HL-60/S4 treated with phorbol 12-myristate 13-acetate at 8.2 ng/mL for 4 days and 3 days (cell line): Measurements from ENCODE around the gene SCO1.

Experiments used
- in situ Hi-C: fragments of 300-500 bp; cut with MboI; formaldehyde crosslinking; loops from 2 replicates; pipeline ENCODE4 v1.15.0; 2022; ENCODE audit warnings: low sequenced_read_pairs

SCO1 gene

GRCh38 chr17:10657148-10657547, 40.2 kb downstream of the SCO1 start, which contains the start of gene MYH3:
Gene MYH3 (minus strand): TSS chr17:10657309. CDS start chr17:10655064, 2,245 bp downstream.
- in situ Hi-C loops, result no loop called here

- in situ Hi-C loops, result no loop called here
Measured at GRCh38 chr17:10653987-10654386, 43.3 kb downstream of the SCO1 start.

GRCh38 chr17:10652984-10653659, 44.2 kb downstream of the SCO1 start:
- in situ Hi-C loops, result no loop called here

- in situ Hi-C loops, result no loop called here
Measured at GRCh38 chr17:10651927-10652326, 45.4 kb downstream of the SCO1 start.

GRCh38 chr17:10649602-10650001, 47.7 kb downstream of the SCO1 start:
- in situ Hi-C loops, result loop anchor here (25.0 kb wide), 1 partner anchor 737 kb away; the partner anchor contains the start of gene RCVRN

GRCh38 chr17:10648956-10649355, 48.4 kb downstream of the SCO1 start:
- in situ Hi-C loops, result loop anchor here (25.0 kb wide), 1 partner anchor 737 kb away; the partner anchor contains the start of gene RCVRN

- in situ Hi-C loops, result loop anchor here (25.0 kb wide), 1 partner anchor 736 kb away; the partner anchor contains the start of gene RCVRN
Measured at GRCh38 chr17:10648381-10648780, 49.0 kb downstream of the SCO1 start.

GRCh38 chr17:10646392-10646990, 50.8 kb downstream of the SCO1 start:
- in situ Hi-C loops, result loop anchor here (25.0 kb wide), 1 partner anchor 734 kb away; the partner anchor contains the start of gene RCVRN

- in situ Hi-C loops, result loop anchor here (25.0 kb wide), 1 partner anchor 728 kb away; the partner anchor contains the start of gene RCVRN
Measured at GRCh38 chr17:10640475-10640874, 56.9 kb downstream of the SCO1 start.

- in situ Hi-C loops, result loop anchor here (25.0 kb wide), 1 partner anchor 726 kb away; the partner anchor contains the start of gene RCVRN
Measured at GRCh38 chr17:10638151-10638550, 59.2 kb downstream of the SCO1 start.

GRCh38 chr17:10635290-10635689, 62.0 kb downstream of the SCO1 start:
- in situ Hi-C loops, result loop anchor here (25.0 kb wide), 1 partner anchor 723 kb away; the partner anchor contains the start of gene RCVRN

- in situ Hi-C loops, result loop anchor here (25.0 kb wide), 1 partner anchor 722 kb away; the partner anchor contains the start of gene RCVRN
Measured at GRCh38 chr17:10633738-10634379, 63.5 kb downstream of the SCO1 start.

GRCh38 chr17:10631701-10632100, 65.6 kb downstream of the SCO1 start:
- in situ Hi-C loops, result loop anchor here (25.0 kb wide), 1 partner anchor 719 kb away; the partner anchor contains the start of gene RCVRN

GRCh38 chr17:10631048-10631700, 66.2 kb downstream of the SCO1 start:
- in situ Hi-C loops, result loop anchor here (25.0 kb wide), 1 partner anchor 719 kb away; the partner anchor contains the start of gene RCVRN

- in situ Hi-C loops, result loop anchor here (25.0 kb wide), 1 partner anchor 717 kb away; the partner anchor contains the start of gene RCVRN
Measured at GRCh38 chr17:10629706-10630105, 67.6 kb downstream of the SCO1 start.

GRCh38 chr17:10628756-10629155, 68.6 kb downstream of the SCO1 start:
- in situ Hi-C loops, result loop anchor here (25.0 kb wide), 1 partner anchor 716 kb away; the partner anchor contains the start of gene RCVRN

- in situ Hi-C loops, result loop anchor here (25.0 kb wide), 1 partner anchor 714 kb away; the partner anchor contains the start of gene RCVRN
Measured at GRCh38 chr17:10626390-10626789, 70.9 kb downstream of the SCO1 start.

GRCh38 chr17:10624969-10625368, 72.4 kb downstream of the SCO1 start:
- in situ Hi-C loops, result loop anchor here (25.0 kb wide), 1 partner anchor 713 kb away; the partner anchor contains the start of gene RCVRN

GRCh38 chr17:10623737-10624338, 73.5 kb downstream of the SCO1 start:
- in situ Hi-C loops, result no loop called here
